Medulla oblongata (tissue), 1 donor: ENCODE results near the gene TPI1.
"Not testable (repeated sequence)": the region's sequence is repeated elsewhere in the genome, so short reads cannot be mapped to it uniquely, and the experiment has no call there.

ENCODE experiments used
- DNase-seq: peaks from one replicate; pipeline ENCODE4 v3.0.0-alpha.2; 2015; ENCODE audit errors: extremely low spot score

TPI1 gene

GRCh38 chr12:6847676-6848075 lies 19.7 kb upstream of the TPI1 start:
- no peak for DNase-seq

- DNase-seq = no peak
Measured at GRCh38 chr12:6849427-6849826, 17.9 kb upstream of the TPI1 start.

- DNase-seq = no peak
Measured at GRCh38 chr12:6849976-6850560, 17.3 kb upstream of the TPI1 start.

GRCh38 chr12:6850796-6851152 lies 16.6 kb upstream of the TPI1 start:
- DNase-seq = no peak

- DNase-seq = peak; percentile 99
Measured at GRCh38 chr12:6851153-6851920, 16.0 kb upstream of the TPI1 start, which contains the start of gene CDCA3. Gene CDCA3, minus strand, starts transcription at chr12:6851286. Its CDS starts 334 bp downstream, at chr12:6850952.

GRCh38 chr12:6851921-6852650 lies 15.2 kb upstream of the TPI1 start, which contains the start of gene USP5:
Gene USP5, plus strand, starts transcription at chr12:6852150. Its CDS starts 30 bp downstream, at chr12:6852180.
- peak; percentile 100 for DNase-seq

- peak; percentile 67 for DNase-seq
Measured at GRCh38 chr12:6852651-6853354, 14.5 kb upstream of the TPI1 start.

- no peak for DNase-seq
Measured at GRCh38 chr12:6853626-6854025, 13.7 kb upstream of the TPI1 start.

- DNase-seq = no peak
Measured at GRCh38 chr12:6854036-6854435, 13.3 kb upstream of the TPI1 start.

GRCh38 chr12:6855322-6855721 lies 12.0 kb upstream of the TPI1 start:
- DNase-seq = no peak

- DNase-seq = no peak
Measured at GRCh38 chr12:6858799-6859198, 8.5 kb upstream of the TPI1 start.

- DNase-seq = no peak
Measured at GRCh38 chr12:6860116-6860515, 7.2 kb upstream of the TPI1 start.

GRCh38 chr12:6860942-6861341 lies 6.4 kb upstream of the TPI1 start:
- DNase-seq = no peak

- no peak for DNase-seq
Measured at GRCh38 chr12:6861391-6861790, 5.9 kb upstream of the TPI1 start.

- no peak for DNase-seq
Measured at GRCh38 chr12:6863033-6863432, 4.3 kb upstream of the TPI1 start.

- no peak for DNase-seq
Measured at GRCh38 chr12:6863586-6864321, 3.6 kb upstream of the TPI1 start.

GRCh38 chr12:6865307-6865706 lies 2.0 kb upstream of the TPI1 start:
- not testable (repeated sequence) for DNase-seq

- no peak for DNase-seq
Measured at GRCh38 chr12:6866163-6866919, 990 bp upstream of the TPI1 start.

GRCh38 chr12:6866920-6867412 lies 365 bp upstream of the TPI1 start:
- DNase-seq = peak; percentile 54
